Epidermal melanocyte (primary cell): ENCODE measurements around the gene EFCAB9.
"Not testable (repeated sequence)": the region's sequence is repeated elsewhere in the genome, so short reads cannot be mapped to it uniquely, and the experiment has no call there.

Experiments
- DNase-seq: peaks from one replicate; pipeline ENCODE4 v3.0.0; 2011; ENCODE audit warnings: low spot score; ENCODE audit not compliant: insufficient read length

The EFCAB9 gene

DNA sequence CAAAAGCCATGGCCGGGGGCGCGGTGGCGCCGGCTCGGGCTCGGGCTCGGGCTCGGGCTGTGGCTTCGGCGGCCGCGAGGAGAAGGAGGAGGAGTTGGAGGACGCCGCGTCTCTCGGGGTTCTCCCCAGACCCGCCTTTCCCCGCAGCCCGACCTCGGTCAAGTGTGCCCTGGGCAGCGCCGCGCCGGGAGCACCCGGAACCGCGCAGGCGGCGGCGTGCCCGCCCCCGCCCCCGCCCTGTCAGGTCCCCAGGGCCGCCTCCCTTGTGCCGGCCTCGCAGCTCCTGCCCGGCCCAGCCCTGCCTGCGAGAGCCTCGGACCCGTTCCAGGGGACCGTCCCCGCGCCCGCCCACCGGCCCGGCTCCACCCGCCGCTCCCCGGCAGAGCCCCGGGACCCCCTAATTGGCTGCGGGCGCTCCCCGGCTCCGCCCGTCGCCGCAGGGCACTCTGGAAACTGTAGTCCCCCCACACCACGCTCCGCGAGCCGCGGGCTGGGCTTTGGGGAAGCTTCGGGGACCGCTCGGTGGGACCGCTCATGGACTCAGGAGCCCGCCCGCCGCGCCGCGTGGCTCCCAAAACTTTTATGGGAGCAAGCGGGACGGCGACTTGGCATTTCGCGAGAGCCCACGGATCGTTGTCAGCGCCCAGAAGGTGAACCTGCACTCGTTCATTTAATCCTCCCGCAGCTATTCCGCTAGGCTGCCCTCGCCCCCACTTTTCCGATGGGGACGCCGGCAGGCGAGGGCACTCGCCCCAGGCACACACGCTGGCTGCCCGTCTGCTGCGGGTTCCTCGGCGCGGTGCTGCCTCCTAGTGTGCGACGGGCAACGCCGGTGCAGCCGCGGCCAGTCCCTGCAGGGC is 5.7 kb upstream of the EFCAB9 start, which contains the start of gene STK10:
Gene STK10, minus strand, starts transcription at position 192 of the 860 bp plus-strand sequence. Its CDS starts 182 bp downstream, at position 10.
- peak; percentile 72 for DNase-seq

DNA sequence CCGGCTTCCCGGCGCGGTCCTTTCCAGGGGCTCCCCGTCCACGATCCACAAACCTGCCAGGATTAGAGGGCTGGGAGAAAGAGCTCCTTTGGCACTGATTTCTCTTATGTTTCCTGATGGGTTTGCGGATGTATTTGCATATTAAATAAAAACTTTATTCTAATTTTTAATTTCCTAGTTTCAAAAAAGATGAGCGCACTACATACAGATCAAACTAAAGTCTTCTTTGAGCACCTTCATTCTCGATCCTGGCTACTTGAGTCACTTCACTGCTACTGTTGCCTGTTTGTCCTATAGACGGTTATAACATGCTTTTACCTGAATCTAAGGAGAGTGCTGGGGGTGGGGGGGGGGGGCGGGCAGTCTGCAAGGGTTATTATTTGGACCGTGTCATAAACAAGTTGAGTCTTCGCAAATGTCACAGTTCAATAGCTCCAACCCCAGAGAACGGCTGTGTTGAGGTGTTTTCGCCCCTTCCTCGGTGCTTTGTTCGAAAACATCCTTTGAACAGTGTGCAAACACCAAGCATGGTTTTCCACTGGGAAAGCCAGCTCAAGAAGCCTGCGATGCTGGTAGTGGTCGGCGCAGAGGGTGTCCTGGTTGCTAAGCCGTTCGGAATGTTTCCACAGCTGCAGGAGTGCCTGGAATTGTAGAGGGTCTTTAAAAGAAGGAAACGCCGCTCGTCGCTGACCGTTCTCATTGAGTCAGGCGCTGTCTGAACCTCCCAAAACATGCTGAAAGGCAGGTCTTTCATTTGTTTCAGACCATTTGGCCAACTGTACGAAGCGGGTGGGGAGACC is 4.9 kb upstream of the EFCAB9 start:
- DNase-seq, result no peak

GRCh38 chr5:172189693-172190296 is 4.2 kb upstream of the EFCAB9 start:
- no peak for DNase-seq

DNA sequence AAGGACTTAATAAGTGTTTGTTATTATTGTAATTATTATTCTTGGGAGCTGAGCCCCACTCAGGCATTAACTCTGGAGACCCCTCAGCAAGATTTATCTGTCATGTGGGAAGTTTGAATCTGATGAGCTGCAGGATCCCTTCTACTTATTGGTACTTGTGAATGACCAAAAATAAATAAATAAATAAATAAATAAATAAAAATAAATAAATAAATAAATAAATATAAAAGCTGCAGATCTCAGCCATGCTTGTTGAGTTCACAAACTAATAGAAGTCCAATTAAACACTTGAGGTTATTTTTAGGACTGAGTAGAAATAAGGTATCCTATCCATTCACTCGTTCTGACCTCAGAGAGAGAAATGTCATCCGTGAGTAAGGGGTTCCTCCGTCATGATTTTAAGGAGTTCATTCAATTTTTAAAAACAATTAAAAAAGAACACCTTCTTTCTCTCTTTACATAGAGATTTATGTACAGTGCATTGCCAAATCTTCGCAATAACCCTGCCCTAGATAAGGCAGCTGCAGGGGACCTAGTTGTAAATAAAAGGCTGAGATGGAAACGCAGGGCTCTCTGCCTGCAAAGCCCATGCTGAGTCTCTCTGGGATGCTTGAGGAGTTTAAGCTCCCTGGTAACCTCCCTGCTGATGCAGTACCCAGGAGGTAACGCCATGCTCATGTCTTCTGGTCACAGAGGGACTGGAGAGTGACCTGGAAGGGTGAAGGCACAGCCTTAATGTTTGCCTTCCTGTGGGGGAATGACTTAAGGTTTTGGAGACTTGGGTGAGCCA is 1.2 kb downstream of the EFCAB9 start:
- DNase-seq, result no peak

DNA sequence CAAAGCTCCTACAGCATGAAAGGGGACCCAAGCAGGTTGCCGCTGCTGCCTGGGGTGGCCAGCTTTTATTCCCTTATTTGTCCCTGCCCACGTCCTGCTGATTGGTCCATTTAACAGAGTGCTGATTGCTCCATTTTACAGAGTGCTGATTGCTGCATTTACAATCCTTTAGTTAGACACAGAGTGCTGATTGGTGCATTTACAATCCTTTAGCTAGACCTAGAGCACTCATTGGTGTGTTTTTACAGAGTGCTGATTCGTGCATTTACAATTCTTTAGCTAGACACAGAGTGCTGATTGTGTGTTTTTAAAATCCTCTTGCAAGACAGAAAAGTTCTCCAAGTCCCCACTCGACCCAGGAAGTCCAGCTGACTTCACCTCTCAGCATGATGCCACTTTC is 3.8 kb downstream of the EFCAB9 start:
- DNase-seq, result not testable (repeated sequence)

DNA sequence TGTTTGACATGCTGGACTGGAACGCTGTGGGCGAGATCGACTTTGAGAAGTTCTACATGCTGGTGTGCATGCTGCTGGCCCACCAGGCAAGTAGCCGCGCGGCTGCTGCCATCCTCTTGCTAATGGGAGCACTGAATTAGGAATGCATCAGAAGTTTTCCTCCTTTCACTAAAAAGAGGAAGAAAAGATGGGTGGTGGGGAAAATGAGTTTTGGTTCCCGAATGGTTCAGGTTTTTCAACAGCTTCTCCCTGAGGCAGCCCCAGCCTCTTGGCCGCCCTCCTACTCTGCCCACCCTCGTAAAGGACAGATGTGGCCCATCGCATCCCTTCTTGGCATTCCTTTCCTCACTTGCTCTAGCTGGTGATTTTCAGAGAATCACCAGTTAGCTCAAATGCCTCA is 5.5 kb downstream of the EFCAB9 start:
- no peak for DNase-seq

DNA sequence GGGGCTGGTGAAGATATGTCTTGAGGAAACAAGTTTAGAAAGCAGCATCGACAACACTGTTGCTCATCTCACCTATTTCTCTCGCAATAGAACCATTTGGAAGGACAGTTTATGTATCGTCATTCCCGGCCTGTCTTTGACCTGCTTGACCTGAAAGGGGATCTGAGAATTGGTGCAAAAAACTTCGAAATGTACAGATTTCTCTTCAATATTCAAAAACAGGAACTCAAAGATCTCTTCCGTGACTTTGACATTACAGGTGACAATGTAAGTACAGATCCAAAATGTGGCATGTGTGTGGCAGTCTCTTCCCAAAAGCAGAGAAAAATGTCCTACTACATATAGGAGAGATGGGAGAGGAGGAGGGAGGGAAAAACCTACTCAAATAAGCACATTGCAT is 6.5 kb downstream of the EFCAB9 start:
- no peak for DNase-seq

DNA sequence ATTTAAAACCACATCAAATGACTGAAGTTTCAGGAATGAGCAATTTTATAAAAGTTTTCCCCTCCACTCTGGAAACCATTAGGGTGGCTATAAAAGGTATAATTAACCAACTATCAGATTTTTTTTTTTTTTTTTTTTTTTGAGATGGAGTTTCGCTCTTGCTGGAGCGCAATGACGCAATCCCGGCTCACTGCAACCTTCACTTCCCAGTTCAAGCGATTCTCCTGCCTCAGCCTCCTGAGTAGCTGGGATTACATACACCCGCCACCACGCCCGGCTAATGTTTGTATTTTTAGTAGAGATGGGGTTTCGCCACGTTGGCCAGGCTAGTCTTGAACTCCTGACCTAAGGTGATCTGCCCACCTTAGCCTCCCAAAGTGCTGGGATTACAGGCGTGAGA is 12.0 kb downstream of the EFCAB9 start:
- DNase-seq, result not testable (repeated sequence)

DNA sequence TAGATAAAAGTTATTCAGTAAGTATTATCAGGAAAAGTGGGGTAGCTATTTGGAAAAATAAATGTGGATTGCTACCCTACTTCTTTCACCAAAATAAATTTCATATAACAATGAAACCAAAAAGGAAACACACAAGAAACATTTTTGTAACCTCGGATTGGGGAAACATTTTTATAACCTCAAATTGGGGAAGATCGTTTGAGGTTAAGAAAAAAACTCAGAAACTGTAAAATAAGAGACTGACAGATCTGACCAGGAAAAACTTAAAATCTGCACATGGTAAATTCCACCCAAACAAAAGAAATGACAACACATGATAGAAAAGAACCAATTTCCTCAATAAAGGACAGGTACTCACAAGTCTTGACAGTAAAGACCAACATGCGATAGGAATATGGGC is 13.5 kb downstream of the EFCAB9 start:
- no peak for DNase-seq

DNA sequence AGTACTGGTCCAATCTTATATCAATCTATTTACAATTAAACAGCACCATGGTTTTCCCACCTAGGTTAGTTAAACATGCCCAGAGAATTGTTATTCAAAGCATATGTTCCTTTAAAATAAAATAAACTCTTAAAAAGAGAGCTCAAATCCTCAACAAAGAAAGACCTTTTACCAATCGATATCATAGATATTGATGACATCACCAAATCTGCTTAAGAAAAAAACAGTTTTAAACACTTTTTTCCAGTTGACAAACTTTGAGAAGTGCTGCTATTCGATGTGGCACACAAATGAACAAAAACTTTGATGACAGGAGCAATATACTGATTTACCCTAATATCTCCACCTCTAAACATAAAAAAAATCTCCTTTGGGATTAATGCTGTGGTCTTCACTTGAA is 15.7 kb downstream of the EFCAB9 start:
- no peak for DNase-seq

- no peak for DNase-seq
Observed at GRCh38 chr5:172211676-172212075, 17.7 kb downstream of the EFCAB9 start.

DNA sequence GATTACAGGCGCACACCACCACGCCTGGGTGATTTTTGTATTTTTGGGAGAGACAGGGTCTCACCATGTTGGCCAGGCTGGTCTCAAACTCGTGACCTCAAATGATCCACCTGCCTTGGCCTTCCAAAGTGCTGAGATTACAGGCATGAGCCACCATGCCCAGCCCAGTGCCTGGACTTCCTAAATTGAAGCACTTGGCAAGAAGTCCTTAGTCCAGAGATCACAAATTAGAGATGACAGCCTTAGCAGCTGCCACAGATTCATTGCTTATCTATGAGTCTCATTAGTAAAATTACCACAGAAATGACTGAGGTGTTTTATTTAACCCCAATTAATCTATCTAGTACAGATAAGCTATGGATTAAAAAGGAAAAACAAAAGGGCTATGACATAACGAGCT is 19.2 kb downstream of the EFCAB9 start:
- no peak for DNase-seq

DNA sequence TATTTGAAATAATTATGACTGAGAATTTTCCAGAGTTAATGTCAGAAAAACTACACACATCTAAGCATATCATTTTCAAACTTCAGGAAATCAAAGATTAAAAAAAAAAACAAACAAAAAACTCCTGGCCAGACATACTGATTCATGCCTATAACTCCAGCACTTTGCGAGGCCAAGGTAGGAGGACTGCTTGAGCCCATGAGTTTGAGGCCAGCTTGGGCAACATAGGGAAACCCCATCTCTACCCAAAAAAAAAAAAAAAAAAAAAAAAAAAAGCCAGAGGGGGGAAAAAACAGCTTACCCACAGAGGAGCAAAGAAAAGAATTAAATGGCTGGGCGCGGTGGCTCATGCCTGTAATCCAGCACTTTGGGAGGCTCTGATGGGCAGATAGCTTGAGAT is 22.4 kb downstream of the EFCAB9 start:
- no peak for DNase-seq

- DNase-seq, result no peak
Observed at GRCh38 chr5:172219296-172219695, 25.3 kb downstream of the EFCAB9 start.

DNA sequence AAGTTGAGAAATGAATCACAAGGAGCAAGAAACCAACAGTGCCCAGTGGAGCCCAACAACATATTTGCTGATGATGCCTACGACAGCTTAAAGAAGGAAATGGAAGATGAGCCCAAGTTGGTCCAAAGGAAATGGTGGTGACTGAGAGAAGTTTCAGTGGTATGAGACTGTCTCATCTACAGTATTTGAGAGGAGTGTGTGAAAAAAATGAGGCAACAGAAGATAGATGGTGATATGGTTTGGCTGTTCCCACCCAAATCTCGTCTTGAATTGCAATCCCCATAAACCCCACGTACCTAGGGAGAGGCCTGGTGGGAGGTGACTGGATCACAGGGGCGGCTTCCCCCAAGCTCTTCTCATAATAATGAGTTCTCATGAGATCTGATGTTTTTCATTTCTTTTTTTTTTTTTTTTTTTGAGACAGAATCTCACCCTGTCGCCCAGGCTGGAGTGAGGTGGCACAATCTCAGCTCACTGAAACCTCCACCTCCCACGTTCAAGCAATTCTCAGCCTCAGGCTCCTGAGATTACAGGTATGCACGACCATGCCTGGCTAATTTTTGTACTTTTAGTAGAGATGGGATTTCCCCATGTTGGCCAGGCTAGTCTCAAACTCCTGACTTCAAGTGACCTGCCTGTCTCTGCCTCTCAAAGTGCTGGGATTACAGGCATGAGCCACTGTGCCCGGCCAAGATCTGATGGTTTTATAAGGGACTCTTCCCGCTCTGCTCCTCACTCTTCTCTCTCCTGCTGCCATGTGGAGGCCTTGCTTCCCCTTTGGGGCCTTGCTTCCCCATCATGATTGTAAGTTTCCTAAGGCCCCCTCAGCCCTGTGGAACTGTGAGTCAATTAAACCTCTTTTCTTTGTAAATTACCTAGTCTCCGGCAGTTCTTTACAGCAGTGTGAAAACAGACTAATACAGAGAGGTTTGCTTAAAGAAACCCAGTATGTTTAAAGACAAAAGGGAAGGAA is 30.2 kb downstream of the EFCAB9 start:
- no peak for DNase-seq

- DNase-seq, result no peak
Observed at GRCh38 chr5:172224996-172225395, 31.0 kb downstream of the EFCAB9 start.

GRCh38 chr5:172229904-172230303 is 35.9 kb downstream of the EFCAB9 start:
- DNase-seq, result no peak

DNA sequence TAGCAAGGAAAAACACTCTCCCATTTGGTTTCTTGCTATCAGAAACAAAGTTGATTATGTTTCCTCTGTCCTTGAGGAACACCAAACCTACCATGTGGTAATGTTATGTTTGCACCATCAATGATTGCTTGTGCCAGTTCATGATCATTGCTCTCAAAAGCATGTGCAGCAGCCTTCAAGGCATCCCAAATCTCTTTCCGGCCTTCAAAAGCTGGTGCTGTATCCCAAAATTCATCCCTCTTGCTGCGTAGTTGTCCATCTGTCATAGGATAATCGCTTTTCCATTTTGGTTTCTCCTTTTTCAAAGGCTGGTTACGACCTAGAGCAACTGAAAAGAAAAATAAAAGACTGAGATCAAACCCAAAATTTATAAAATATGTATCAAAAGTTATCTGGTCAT is 40.1 kb downstream of the EFCAB9 start:
- no peak for DNase-seq

GRCh38 chr5:172235132-172235780 is 41.3 kb downstream of the EFCAB9 start:
- no peak for DNase-seq
